ENCODE data around the gene CLIC1.

- TF ChIP-seq CTCF (IDR thresholded peaks at IDR 0.05) (no peak), POLR2A (IDR thresholded peaks at IDR 0.05) (no peak)
Measured at GRCh38 chr6:31734247-31734820, 2.0 kb downstream of the CLIC1 start.
